K562 (cell line): Measurements from ENCODE around the gene PLPP6. TPM values are rescaled to one million over a fixed set of nuclear protein-coding genes. Genes with fewer than 3 reads are reported as not detected.

Experiments used
- ATAC-seq: fragments of 200-7000 bp; cut with Tn5 transposase; 3 replicates; pipeline ENCODE4 v1.9.1; 2020; ENCODE audit warnings: moderate library complexity
- BruUV-seq: library from RNA; stranded (reverse); fragments of 400-500 nt; replicated peaks from 2 replicates; lab custom pipeline; 2021; lab: Mats Ljungman, UMichigan
- CTCF ChIA-PET: fragments of 300-600 bp; formaldehyde crosslinking; extraction: SDS; loops from one replicate; lab custom pipeline; 2021; ENCODE audit warnings: low intra/inter-chr PET ratio; lab: Yijun Ruan, JAX
- POLR2A ChIA-PET: fragments of 300-600, 350-650 bp; sonication (Branson Sonifier 250); formaldehyde crosslinking; extraction: SDS; loops from one replicate; lab custom pipeline; 2021; ENCODE audit warnings: antibody characterized with exemption, inconsistent platforms; lab: Yijun Ruan, JAX
- DNase-seq, 4 experiments: peaks; one replicate each; pipeline versions ENCODE4 v3.0.0 to v3.0.0-alpha.2; 2011 to 2018; ENCODE audit warnings: low spot score in 3 of 4, mixed read lengths in 3 of 4; ENCODE audit errors: extremely low read depth in 1 of 4
- FAIRE-seq: peaks from 2 replicates; lab custom pipeline; 2011; peaks lifted over from hg19 to GRCh38; lab: Jason Lieb, UNC
- H2AFZ ChIP-seq: 2 replicates; pipeline ENCODE4 v1.6.0; 2011; ENCODE audit warnings: low read depth, low read length, control low read depth, inconsistent platforms
- H3K27ac ChIP-seq: fragments of 200-600 bp; 3 replicates; pipeline ENCODE4 v1.8.0; 2011; ENCODE audit warnings: low read depth, mild to moderate bottlenecking, control low read depth, inconsistent platforms, low read length, moderate library complexity, mixed read lengths; ENCODE audit errors: extremely low read depth
- H3K27me3 ChIP-seq, 2 experiments: fragments of 300-600 bp in 1 of 2; 2 replicates in 1 of 2; 3 replicates in 1 of 2; pipeline versions ENCODE4 v1.6.0 to v1.8.0; 2011; ENCODE audit warnings: inconsistent platforms in 2 of 2, low read length in 2 of 2, mild to moderate bottlenecking in 1 of 2, mixed read lengths in 1 of 2, moderate library complexity in 1 of 2; ENCODE audit not compliant: control insufficient read depth in 2 of 2, insufficient read depth in 2 of 2
- H3K36me3 ChIP-seq: fragments of 300-600 bp; 3 replicates; pipeline ENCODE4 v1.8.0; 2011; ENCODE audit warnings: mild to moderate bottlenecking, low read length, inconsistent platforms; ENCODE audit not compliant: control insufficient read depth, insufficient read depth
- H3K4me1 ChIP-seq, 2 experiments: fragments of 200-600 bp in 1 of 2; replicated peaks in 1 of 2; 2 replicates in 1 of 2; 3 replicates in 1 of 2; pipeline versions ENCODE4 v1.5.1 to v1.8.0; 2011; ENCODE audit warnings: inconsistent platforms in 2 of 2, low read length in 2 of 2, mild to moderate bottlenecking in 1 of 2, mixed read lengths in 1 of 2, moderate library complexity in 1 of 2; ENCODE audit not compliant: control insufficient read depth in 2 of 2, insufficient read depth in 2 of 2
- H3K4me2 ChIP-seq: 2 replicates; pipeline ENCODE4 v1.6.1; 2011; ENCODE audit warnings: low read length, control low read depth, inconsistent platforms, mixed read lengths; ENCODE audit not compliant: insufficient read depth
- H3K4me3 ChIP-seq: fragments of 200-600 bp; sonication (generic), shearing (Covaris generic); 2 replicates; pipeline ENCODE4 v1.5.1; 2016; ENCODE audit warnings: control low read depth, inconsistent platforms
- H3K79me2 ChIP-seq: fragments of 200-600 bp; 3 replicates; pipeline ENCODE4 v1.8.0; 2011; ENCODE audit warnings: low read length, inconsistent platforms; ENCODE audit not compliant: control insufficient read depth, insufficient read depth
- H3K9ac ChIP-seq, 2 experiments: 2 replicates each; pipeline versions ENCODE4 v1.6.0 to v1.6.1; 2011; ENCODE audit warnings: low read depth in 2 of 2, low read length in 2 of 2, control low read depth in 1 of 2, inconsistent platforms in 1 of 2, mild to moderate bottlenecking in 1 of 2, mixed read lengths in 1 of 2; ENCODE audit not compliant: insufficient read depth in 1 of 2
- H3K9me1 ChIP-seq: one replicate; pipeline ENCODE4 v1.6.0; 2011; ENCODE audit warnings: inconsistent platforms, mild to moderate bottlenecking, low read length, moderate library complexity; ENCODE audit not compliant: control insufficient read depth, insufficient read depth
- H3K9me3 ChIP-seq: replicated peaks from 2 replicates; pipeline ENCODE4 v1.5.1; 2011; ENCODE audit warnings: low read depth, low read length, inconsistent platforms; ENCODE audit not compliant: control insufficient read depth, insufficient read depth
- H4K20me1 ChIP-seq: replicated peaks from 2 replicates; pipeline ENCODE4 v1.6.1; 2011; ENCODE audit warnings: low read length, inconsistent platforms, mixed read lengths; ENCODE audit not compliant: control insufficient read depth, insufficient read depth
- CC2D1A ChIP-seq: fragments of 450-650 bp; IDR thresholded peaks from 2 replicates; pipeline ENCODE4 v1.6.1; 2017; ENCODE audit warnings: mild to moderate bottlenecking
- NR2C2 ChIP-seq, 2 experiments: fragments of 200-800 bp in 1 of 2; sonication (Bioruptor generic) in 1 of 2; sonication (generic) in 1 of 2; formaldehyde crosslinking in 1 of 2; IDR thresholded peaks; 2 replicates each; pipeline versions ENCODE4 v1.6.1 to v1.8.0; 2016 to 2022; ENCODE audit warnings: mild to moderate bottlenecking in 1 of 2, missing compliant biosample characterization in 1 of 2, missing genetic modification characterization in 1 of 2, missing genetic modification reagents in 1 of 2
- ZNF232 ChIP-seq: sonication (generic); formaldehyde crosslinking; IDR thresholded peaks from 2 replicates; pipeline ENCODE4 v1.8.0; 2022; ENCODE audit warnings: mild to moderate bottlenecking, missing genetic modification reagents
- ZNF41 ChIP-seq: fragments of 250-450 bp; sonication (Bioruptor Pico); conservative IDR thresholded peaks from 2 replicates; pipeline ENCODE4 v1.4.0; 2020; ENCODE audit warnings: mild to moderate bottlenecking
- ZNF586 ChIP-seq: fragments of 450-650 bp; formaldehyde crosslinking; conservative IDR thresholded peaks from 2 replicates; pipeline ENCODE4 v1.4.0; 2020; ENCODE audit warnings: mild to moderate bottlenecking, moderate library complexity
- WGBS: fragments of 100-300 bp; shearing (Covaris generic); methylation state at CpG from one replicate; pipeline ENCODE4 v1.1.6; 2016; ENCODE audit warnings: low coverage, mixed read lengths; ENCODE audit not compliant: insufficient coverage; ENCODE audit errors: missing lambda C conversion rate; 5-methylcytosine and 5-hydroxymethylcytosine counted together
- in situ Hi-C: fragments of 300-500 bp; cut with MboI; formaldehyde crosslinking; loops from 4 replicates; pipeline ENCODE4 v1.15.0; 2018; ENCODE audit warnings: inconsistent platforms, mixed read lengths
- intact Hi-C: fragments of 100-400 bp; cut with micrococcal nuclease; formaldehyde crosslinking; loops from 2 replicates; pipeline ENCODE4 v1.14.2; 2022
- polyA plus RNA-seq, 8 experiments: library from polyadenylated mRNA; depleted of rRNA in 4 of 8; stranded (reverse) in 5 of 8; unstranded in 3 of 8; fragments of >200 nt; fragmentation: Nextera tagmentation in 2 of 8; fragmentation: Illumina TruSeq in 1 of 8; extraction: Ambion mirVana in 2 of 8; extraction: Trizol in 1 of 8; gene quantifications; 2 replicates each; pipeline versions ENCODE4 v1.2.1 to v1.2.3, GENCODE V29; 2011 to 2014; ENCODE audit warnings: inconsistent platforms in 1 of 8, missing spikeins in 1 of 8
- total RNA-seq, 7 experiments: library from RNA; depleted of rRNA in 6 of 7; stranded (reverse); fragments of >200 nt in 6 of 7; fragmentation: Illumina TruSeq in 2 of 7; extraction: Trizol in 2 of 7; gene quantifications; 2 replicates each; pipeline versions ENCODE4 v1.2.1 to v1.2.3, GENCODE V29; 2011 to 2021; ENCODE audit warnings: low replicate concordance in 1 of 7
- TF ChIP-seq, protein P1 (sequence below): fragments of 250-450 bp; sonication (Bioruptor Pico); IDR thresholded peaks from 2 replicates; pipeline ENCODE4 v1.8.0; 2021; ENCODE audit warnings: moderate library complexity, mild to moderate bottlenecking, inconsistent platforms

The PLPP6 gene
- total and polyA plus RNA-seq, 9 of the 15 experiments (the other 6 are each of a cell fraction or from before 2014, with no cell fraction given): 1.9 to 8.9 (median 5.6) TPM

DNA sequence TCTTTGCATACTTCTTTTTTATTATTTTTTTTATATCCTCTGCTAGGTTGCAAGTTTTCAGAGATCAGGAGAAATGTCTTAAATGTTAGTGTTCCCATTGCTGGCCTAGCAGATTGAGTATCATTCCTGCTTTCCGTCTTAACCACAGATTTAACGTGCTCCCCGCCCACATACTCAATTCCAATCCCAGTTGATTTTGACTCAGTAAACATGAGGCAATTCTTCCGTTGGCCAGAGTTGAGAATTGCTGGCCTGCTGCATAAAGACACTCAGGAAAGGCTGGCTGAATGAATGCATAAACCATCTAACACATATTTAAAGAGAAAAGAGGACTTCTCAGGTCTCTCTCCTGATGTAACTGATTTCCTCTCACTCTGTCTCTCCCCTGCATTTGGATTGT is 46.8 kb upstream of the PLPP6 start:
- no TSS peak for BruUV-seq
- H3K9me1 ChIP-seq: no peaks in the 10 kb centered on the region
- no peak for DNase-seq
- no peak overlapping the region for H3K9ac ChIP-seq
- FAIRE-seq: no peak
- H4K20me1 ChIP-seq: no peaks in the 10 kb centered on the region
- H3K27ac ChIP-seq: no peak overlapping the region
- ChIA-PET POLR2A (interaction anchor here (0.6 to 0.7 kb wide), 2 partner anchors 13 to 177 kb away, joined by 3 read pairs; no protein-coding TSS in a partner anchor), CTCF (no interaction called here)
- H3K4me1 ChIP-seq: no peaks in the 10 kb centered on the region
- no peaks in the 10 kb centered on the region for H3K79me2 ChIP-seq
- ATAC-seq: no peak
- no peaks in the 10 kb centered on the region for H3K9me3 ChIP-seq
- no peak overlapping the region for H2AFZ ChIP-seq
- intact Hi-C loops: no loop called here
- no peak overlapping the region for H3K4me2 ChIP-seq
- in situ Hi-C loops: loop anchor here (25.0 kb wide), 1 partner anchor 822 kb away; the partner anchor contains the start of gene PLGRKT
- WGBS: 0% methylated on average over 3 of the region's 4 CpGs
- H3K27me3 ChIP-seq: peaks cover 0 to 8% of the 10 kb centered on the region in 2 experiments; a peak in 3 of 5 replicates
- H3K4me3 ChIP-seq: no peak overlapping the region
- H3K36me3 ChIP-seq: no peaks in the 10 kb centered on the region
- TF ChIP-seq ZNF41 (CRISPR knock-in tag) (no peak), ZNF232 (CRISPR knock-in tag) (no peak), ZNF586 (CRISPR knock-in tag) (no peak), CC2D1A (no peak), NR2C2 (CRISPR knock-in tag; IDR thresholded peaks at IDR 0.05) (no peak), NR2C2 (tag; IDR thresholded peaks at IDR 0.05) (no peak)
- TF ChIP-seq, protein P1, sequence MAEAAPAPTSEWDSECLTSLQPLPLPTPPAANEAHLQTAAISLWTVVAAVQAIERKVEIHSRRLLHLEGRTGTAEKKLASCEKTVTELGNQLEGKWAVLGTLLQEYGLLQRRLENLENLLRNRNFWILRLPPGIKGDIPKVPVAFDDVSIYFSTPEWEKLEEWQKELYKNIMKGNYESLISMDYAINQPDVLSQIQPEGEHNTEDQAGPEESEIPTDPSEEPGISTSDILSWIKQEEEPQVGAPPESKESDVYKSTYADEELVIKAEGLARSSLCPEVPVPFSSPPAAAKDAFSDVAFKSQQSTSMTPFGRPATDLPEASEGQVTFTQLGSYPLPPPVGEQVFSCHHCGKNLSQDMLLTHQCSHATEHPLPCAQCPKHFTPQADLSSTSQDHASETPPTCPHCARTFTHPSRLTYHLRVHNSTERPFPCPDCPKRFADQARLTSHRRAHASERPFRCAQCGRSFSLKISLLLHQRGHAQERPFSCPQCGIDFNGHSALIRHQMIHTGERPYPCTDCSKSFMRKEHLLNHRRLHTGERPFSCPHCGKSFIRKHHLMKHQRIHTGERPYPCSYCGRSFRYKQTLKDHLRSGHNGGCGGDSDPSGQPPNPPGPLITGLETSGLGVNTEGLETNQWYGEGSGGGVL: no peak
